ENCODE results near the gene KIF6.
"Not testable (repeated sequence)": the region's sequence is repeated elsewhere in the genome, so short reads cannot be mapped to it uniquely, and the experiment has no call there.

The KIF6 gene

GRCh38 chr6:39314273-39314795, 410.9 kb downstream of the KIF6 start, which contains the start of gene KCNK17:
Gene KCNK17 (minus strand): TSS chr6:39314419. CDS start chr6:39314320, 99 bp downstream.
- DNase-seq (ENCODE audit: low spot score) = no peak

GRCh38 chr6:39313526-39314272, 411.5 kb downstream of the KIF6 start:
- DNase-seq (ENCODE audit: low spot score) = no peak

- no peak for DNase-seq (ENCODE audit: low spot score)
Observed at GRCh38 chr6:39312912-39313525, 412.2 kb downstream of the KIF6 start.

GRCh38 chr6:39310542-39310941, 414.7 kb downstream of the KIF6 start:
- DNase-seq (ENCODE audit: low spot score) = no peak

DNA sequence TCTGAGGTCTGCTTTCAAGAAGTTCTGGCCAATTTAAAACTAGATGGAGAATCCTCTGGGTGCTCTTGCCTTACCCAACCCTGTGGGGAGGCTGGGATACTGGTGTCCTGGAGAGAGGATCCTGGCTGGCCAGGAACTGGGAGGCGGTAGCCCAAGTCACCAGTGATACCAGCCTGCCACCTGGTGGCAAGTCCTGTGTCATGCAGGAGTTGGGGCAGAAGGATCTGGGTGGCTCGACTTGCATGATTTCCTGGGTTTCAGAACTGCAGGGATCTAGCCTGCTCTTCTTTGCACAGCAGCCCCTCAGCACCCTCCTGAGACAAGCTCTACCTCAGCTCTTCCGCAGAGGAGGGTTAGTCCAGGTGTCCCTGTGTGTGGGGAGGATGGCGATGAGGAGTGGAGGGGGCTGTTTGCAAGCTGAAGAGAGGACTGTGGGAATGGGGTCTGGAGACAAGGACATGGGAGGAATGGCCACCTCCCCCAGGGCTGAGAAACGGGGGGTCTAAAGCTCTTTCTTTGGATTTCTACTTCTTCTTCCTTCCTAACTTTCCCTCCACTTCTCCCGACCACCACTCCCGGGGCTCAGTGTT, 415.2 kb downstream of the KIF6 start:
- DNase-seq (ENCODE audit: low spot score) = peak; percentile 69

DNA sequence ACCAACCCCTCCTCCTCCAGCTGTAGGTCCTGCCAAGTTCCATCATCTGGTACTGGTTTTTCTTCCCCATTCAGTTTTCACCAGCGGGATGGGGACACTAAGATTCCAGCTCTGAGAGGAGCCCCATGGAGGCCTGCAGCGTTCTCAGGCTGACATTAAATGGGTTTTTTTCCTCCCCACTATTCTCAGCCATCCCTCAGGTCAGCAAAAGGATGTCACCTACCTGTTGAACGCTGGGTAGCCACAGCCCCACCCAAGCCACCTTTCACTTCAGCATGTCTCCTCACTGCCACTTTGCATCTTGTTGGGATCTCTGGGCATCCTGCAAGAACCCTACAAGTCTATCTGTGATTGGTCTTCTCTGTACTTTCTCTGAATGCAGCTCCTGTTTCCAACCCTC, 417.7 kb downstream of the KIF6 start:
- no peak for DNase-seq (ENCODE audit: low spot score)

GRCh38 chr6:39304951-39305350, 420.3 kb downstream of the KIF6 start:
- DNase-seq (ENCODE audit: low spot score) = no peak

DNA sequence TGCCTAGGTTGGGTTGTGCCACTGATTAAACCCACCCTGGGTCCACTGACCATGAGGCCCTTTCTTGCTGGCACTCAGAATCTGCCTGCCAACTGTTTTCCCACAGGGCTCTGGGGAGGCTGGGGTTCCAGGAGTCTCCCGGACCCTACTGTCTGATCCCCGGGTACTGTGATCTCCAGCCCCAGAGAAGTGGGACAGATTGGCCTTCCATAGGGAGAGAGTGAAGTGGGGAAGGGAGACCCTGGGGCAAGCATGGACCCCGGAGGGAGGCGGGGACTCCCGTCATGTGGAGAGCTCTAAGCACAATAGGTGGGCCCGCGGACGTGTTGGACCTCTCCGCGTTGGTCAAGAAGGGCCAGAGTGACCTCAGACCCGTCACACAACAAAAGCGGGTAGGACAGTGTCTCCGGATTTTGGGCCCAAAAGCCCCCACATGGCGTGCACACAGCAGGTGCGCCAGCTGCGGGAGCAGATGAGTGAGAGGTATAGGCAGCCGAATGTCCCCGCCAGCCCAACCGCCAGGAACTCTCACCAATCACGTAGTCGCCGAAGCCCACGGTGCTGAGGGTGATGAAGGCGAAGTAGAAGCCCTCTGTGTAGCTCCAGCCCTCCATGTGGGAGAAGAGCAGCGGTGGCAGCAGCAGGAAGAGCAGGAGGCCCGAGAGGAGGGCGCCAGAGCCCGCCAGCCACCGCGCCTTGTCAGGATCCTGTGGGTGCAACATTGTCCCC, 421.6 kb downstream of the KIF6 start:
- DNase-seq (ENCODE audit: low spot score) = no peak

DNA sequence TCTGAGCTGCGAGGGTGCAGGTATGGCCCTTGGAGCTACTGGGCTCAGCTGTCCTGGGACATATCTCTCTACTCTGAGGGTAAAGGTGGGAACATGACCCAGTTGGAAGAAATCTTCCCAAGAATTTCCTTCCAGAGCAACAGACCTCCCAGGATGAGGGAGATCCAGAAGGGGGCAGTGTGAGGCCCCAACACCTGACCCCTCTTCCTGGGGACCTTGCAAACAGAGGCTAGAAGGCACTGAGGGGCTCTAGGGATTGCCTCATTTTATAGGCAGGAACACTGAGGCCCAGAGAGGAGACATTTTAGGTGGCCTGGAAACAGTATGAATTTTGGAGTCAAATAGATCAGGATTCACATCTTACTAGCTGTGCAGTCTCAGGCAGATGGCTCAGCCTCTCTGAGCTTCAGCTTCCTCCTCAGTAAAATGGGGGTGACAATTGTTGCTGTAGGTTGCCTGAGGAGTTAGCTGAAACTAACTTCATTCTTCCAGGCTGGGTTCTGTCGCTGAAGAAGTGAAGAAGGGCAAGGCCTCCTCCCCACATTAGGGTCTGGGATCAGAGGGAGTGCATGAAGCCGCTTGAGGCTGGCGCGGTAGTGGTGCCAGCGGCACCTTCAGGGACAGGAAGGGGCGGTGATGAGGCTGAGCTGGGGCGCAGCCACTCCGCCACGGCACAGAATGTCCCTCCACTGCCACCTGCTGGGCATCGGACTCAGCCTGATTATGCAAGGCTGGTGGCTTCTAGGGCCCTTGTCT, 422.4 kb downstream of the KIF6 start:
- peak; percentile 78 for DNase-seq (ENCODE audit: low spot score)

DNA sequence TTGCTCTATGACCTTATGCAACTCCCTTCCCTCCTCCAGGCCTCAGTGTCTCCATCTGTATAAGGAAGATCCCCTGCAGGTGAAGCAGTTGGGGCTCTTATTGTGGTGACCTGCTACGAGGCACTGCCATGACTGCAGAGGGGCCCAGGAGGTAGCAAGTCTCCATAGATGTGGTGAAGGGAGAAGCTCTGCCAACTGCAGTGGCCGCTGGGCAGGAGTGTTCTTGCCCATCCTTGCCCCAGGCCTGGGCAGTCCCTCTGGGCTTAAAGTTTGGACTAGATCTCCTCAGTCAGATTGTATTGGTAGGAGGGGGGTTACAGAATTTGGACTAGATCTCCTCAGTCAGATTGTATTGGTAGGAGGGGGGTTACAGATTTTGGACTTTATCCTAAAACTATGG, 423.2 kb downstream of the KIF6 start:
- DNase-seq (ENCODE audit: low spot score) = no peak

DNA sequence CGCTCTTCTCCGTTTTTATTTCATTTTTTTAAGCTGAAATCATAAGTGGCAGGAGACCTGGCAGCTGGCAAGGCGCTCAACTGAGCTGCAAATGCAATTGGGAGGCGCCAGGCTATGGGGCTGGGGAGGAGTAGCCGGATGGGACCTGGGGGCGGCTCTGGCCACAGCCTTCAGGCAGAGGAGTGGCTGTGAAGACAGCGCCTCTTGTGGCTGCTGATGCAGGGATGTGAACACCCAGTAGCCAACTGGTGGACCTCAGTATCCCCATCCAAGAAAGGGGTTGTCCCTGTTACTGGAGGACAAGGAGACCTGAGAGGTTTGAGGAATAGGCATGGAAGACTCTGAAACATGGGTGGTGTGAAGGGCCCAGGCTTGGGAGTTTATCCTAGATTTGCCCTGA, 423.6 kb downstream of the KIF6 start:
- DNase-seq (ENCODE audit: low spot score) = no peak

DNA sequence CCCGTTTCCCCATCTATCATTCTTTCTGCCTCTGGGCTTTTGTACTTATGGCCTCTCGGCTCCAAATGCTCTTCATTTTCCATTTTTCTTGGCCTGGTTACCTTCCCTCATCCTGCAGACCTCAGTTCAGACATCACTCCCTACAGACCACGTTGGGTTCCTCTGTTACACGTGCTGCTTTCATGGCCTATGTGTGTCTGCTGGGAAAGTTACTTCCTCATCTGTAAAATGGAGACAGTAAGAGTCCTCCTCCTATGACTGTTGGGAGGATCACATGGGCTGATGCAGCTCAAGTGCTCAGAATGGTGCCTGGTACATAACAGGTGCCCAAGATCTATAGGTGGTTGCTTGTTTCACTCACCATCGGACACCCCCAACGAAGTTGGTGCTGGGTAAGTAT, 424.5 kb downstream of the KIF6 start:
- no peak for DNase-seq (ENCODE audit: low spot score)

- no peak for DNase-seq (ENCODE audit: low spot score)
Observed at GRCh38 chr6:39298061-39298460, 427.1 kb downstream of the KIF6 start.

DNA sequence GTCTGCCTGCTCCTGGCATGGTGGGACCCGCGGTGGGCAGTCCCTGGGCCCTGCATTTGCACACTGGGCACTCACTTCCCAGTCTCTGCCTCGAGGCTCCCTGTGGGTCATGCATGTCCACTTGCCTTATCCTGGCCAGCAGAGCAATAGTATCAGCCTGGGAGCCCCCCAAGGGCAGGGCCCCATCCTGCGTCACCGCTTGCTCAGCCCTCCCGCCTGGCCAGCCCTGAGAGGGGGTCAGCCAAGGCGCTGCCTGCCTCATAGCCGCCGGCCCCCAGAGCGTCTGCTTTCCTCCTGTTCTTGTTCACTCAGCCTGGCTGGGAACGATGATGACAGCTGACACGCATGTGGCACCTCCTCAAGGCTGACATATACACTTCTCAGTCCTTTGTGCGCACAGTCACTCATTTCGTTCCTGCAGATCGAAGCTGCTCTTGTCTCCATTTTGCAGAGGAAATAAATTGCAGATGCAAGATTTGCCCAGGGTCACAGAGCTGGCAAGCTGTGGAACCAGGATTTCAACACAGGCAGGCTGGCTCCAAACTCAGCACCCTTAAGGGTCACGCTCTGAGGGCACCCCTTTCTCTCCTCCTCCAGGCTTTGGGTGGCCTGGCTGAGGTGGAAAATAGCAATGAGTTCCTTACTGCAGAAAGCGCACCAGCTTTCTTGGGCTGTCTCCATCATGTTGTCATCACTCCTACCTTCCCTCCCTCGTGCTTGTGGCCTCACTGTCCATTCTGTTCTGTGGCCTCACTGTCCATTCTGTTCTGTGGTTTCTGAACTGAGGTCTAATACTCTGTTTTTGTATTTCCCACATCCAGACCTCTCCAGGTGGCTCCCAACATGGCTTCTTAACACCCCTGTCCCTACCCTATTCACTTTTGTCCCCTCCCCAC, 428.2 kb downstream of the KIF6 start:
- DNase-seq (ENCODE audit: low spot score) = peak; percentile 13

- no peak for DNase-seq (ENCODE audit: low spot score)
Observed at GRCh38 chr6:39295611-39296011, 429.6 kb downstream of the KIF6 start.

DNA sequence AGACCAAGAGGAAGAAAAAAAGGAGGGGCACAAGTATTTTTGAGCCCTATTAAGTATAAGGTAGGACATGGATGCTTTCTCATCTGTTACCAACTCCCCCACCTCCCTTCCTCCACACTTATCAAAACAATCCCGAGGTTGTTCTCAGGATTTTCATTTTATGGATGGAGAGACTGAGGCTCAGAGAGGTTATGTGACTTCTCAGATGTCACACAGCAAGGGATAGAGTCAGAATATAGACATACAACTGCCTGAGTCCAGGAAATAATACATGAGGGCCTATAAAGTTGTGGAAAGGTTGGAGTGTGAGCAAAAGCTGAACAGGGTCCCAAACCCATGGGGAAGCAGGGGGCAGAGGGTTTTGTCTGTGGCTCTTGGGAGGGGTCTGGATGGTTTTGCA, 430.3 kb downstream of the KIF6 start:
- no peak for DNase-seq (ENCODE audit: low spot score)

- peak; percentile 56 for DNase-seq (ENCODE audit: low spot score)
Observed at GRCh38 chr6:39294133-39294532, 431.1 kb downstream of the KIF6 start.

DNA sequence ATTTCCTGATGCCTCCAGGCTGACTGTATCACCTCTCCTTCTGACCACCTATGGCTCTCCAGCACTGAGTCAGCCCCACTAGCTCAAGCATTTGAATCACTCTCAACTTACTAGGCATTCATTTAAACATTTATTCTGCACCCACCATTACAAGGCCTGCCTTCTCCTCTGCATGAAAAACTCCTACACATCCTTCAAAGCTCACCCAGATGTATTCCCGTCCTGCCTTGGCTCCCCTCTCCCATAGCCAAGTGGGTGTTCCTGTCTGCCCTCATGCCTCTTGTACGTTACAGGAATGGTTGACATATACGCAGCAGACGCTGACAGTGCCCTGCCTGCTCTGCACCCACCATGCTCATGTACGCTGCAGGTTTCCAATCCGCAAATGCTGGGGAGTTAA, 432.6 kb downstream of the KIF6 start:
- peak; percentile 25 for DNase-seq (ENCODE audit: low spot score)

GRCh38 chr6:39289490-39289889, 435.7 kb downstream of the KIF6 start:
- DNase-seq (ENCODE audit: low spot score) = peak; percentile 76

DNA sequence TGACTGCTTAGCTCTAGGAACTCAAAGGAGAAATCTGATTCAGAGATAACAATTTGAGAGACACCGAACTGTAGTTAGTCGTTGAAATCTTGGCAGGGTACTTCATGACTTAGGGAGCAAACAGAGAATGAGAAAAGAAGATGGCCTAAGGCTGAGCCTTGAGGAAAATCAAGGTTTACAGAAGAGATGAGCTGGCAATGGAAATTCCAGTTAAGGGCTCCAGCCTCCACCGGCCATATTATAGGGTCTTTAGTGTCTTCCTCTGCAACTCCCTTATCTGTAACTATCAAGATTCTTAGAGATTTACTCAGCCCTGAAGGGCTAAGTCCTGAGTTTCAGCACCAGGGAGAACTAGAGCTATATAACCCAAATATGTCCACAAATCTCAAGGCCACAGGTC, 437.6 kb downstream of the KIF6 start:
- no peak for DNase-seq (ENCODE audit: low spot score)

GRCh38 chr6:39286596-39286995, 438.6 kb downstream of the KIF6 start:
- not testable (repeated sequence) for DNase-seq (ENCODE audit: low spot score)

Measured in kidney tubule cell (primary cell).